Measurements from ENCODE around the gene HAND1.

HAND1 gene

GRCh38 chr5:154477382-154478223 lies 424 bp downstream of the HAND1 start:
- no peak for FAIRE-seq

- FAIRE-seq, result no peak
Measured at GRCh38 chr5:154476354-154477205, 1.4 kb downstream of the HAND1 start.

GRCh38 chr5:154475591-154476353 lies 2.3 kb downstream of the HAND1 start:
- FAIRE-seq, result no peak

GRCh38 chr5:154474396-154475334 lies 3.4 kb downstream of the HAND1 start:
- FAIRE-seq, result no peak

- FAIRE-seq, result no peak
Measured at GRCh38 chr5:154473581-154474283, 4.3 kb downstream of the HAND1 start.

- FAIRE-seq, result no peak
Measured at GRCh38 chr5:154472871-154473580, 5.0 kb downstream of the HAND1 start.

- FAIRE-seq, result no peak
Measured at GRCh38 chr5:154470947-154471870, 6.8 kb downstream of the HAND1 start.

- FAIRE-seq, result no peak
Measured at GRCh38 chr5:154470137-154470536, 7.9 kb downstream of the HAND1 start.

GRCh38 chr5:154467655-154468354 lies 10.2 kb downstream of the HAND1 start:
- no peak for FAIRE-seq

- no peak for FAIRE-seq
Measured at GRCh38 chr5:154466671-154467070, 11.4 kb downstream of the HAND1 start.

GRCh38 chr5:154466147-154466546 lies 11.9 kb downstream of the HAND1 start:
- no peak for FAIRE-seq

GRCh38 chr5:154465169-154465568 lies 12.9 kb downstream of the HAND1 start:
- no peak for FAIRE-seq

- no peak for FAIRE-seq
Measured at GRCh38 chr5:154464438-154464837, 13.6 kb downstream of the HAND1 start.

GRCh38 chr5:154461531-154461930 lies 16.5 kb downstream of the HAND1 start:
- no peak for FAIRE-seq

- FAIRE-seq, result no peak
Measured at GRCh38 chr5:154460172-154460571, 17.9 kb downstream of the HAND1 start.

GRCh38 chr5:154459015-154459414 lies 19.0 kb downstream of the HAND1 start:
- no peak for FAIRE-seq

- FAIRE-seq, result no peak
Measured at GRCh38 chr5:154456540-154456939, 21.5 kb downstream of the HAND1 start.

- no peak for FAIRE-seq
Measured at GRCh38 chr5:154455585-154455984, 22.4 kb downstream of the HAND1 start.

- FAIRE-seq, result no peak
Measured at GRCh38 chr5:154451957-154452356, 26.1 kb downstream of the HAND1 start.

All from endometrium (tissue), 2 donors.